ENCODE measurements around the gene IDNK.

- TF ChIP-seq RAD21 (IDR thresholded peaks at IDR 0.05; ENCODE audit: low read depth) (no peak), TCF12 (IDR thresholded peaks at IDR 0.05; ENCODE audit: low read depth) (no peak)
- TF ChIP-seq, protein P1, sequence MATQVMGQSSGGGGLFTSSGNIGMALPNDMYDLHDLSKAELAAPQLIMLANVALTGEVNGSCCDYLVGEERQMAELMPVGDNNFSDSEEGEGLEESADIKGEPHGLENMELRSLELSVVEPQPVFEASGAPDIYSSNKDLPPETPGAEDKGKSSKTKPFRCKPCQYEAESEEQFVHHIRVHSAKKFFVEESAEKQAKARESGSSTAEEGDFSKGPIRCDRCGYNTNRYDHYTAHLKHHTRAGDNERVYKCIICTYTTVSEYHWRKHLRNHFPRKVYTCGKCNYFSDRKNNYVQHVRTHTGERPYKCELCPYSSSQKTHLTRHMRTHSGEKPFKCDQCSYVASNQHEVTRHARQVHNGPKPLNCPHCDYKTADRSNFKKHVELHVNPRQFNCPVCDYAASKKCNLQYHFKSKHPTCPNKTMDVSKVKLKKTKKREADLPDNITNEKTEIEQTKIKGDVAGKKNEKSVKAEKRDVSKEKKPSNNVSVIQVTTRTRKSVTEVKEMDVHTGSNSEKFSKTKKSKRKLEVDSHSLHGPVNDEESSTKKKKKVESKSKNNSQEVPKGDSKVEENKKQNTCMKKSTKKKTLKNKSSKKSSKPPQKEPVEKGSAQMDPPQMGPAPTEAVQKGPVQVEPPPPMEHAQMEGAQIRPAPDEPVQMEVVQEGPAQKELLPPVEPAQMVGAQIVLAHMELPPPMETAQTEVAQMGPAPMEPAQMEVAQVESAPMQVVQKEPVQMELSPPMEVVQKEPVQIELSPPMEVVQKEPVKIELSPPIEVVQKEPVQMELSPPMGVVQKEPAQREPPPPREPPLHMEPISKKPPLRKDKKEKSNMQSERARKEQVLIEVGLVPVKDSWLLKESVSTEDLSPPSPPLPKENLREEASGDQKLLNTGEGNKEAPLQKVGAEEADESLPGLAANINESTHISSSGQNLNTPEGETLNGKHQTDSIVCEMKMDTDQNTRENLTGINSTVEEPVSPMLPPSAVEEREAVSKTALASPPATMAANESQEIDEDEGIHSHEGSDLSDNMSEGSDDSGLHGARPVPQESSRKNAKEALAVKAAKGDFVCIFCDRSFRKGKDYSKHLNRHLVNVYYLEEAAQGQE (IDR thresholded peaks at IDR 0.05; ENCODE audit: low read depth) = no peak
Measured at GRCh38 chr9:83656032-83656680, 33.2 kb downstream of the IDNK start.
